Left ventricle myocardium inferior (tissue), 1 donor: Measurements from ENCODE around the gene PPARD. TPM values are rescaled to one million over a fixed set of nuclear protein-coding genes. Genes with fewer than 3 reads are reported as not detected.
"Not testable (repeated sequence)": the region's sequence is repeated elsewhere in the genome, so short reads cannot be mapped to it uniquely, and the experiment has no call there.

ENCODE experiments used
- DNase-seq: peaks from one replicate; pipeline ENCODE4 v3.0.0-alpha.2; 2020
- H3K27ac ChIP-seq: fragments of 200-600 bp; replicated peaks from 2 replicates; pipeline ENCODE4 v1.8.0; 2021
- H3K27me3 ChIP-seq: fragments of 200-600 bp; 2 replicates; pipeline ENCODE4 v1.8.0; 2021; ENCODE audit warnings: low read depth
- H3K36me3 ChIP-seq: fragments of 200-600 bp; 2 replicates; pipeline ENCODE4 v1.8.0; 2021
- H3K4me1 ChIP-seq: fragments of 200-600 bp; 2 replicates; pipeline ENCODE4 v1.8.0; 2021
- H3K4me3 ChIP-seq: fragments of 200-600 bp; 2 replicates; pipeline ENCODE4 v1.8.0; 2021; ENCODE audit warnings: mild to moderate bottlenecking, moderate library complexity
- H3K9me3 ChIP-seq: fragments of 200-600 bp; replicated peaks from 2 replicates; pipeline ENCODE4 v1.8.0; 2021
- CTCF ChIP-seq: fragments of 200-600 bp; IDR thresholded peaks from 2 replicates; pipeline ENCODE4 v1.8.0; 2021; ENCODE audit warnings: antibody characterized with exemption, mild to moderate bottlenecking, borderline replicate concordance
- intact Hi-C: fragments of 100-400 bp; cut with micrococcal nuclease; formaldehyde crosslinking; loops from one replicate; pipeline ENCODE4 v1.11.0; 2022
- total RNA-seq: library from RNA; stranded (reverse); fragmentation: NEBNext Ultra II Directional; extraction: Animal tissue kit (Norgen Biotek cat#: 25700); gene quantifications from one replicate; pipeline ENCODE4 v1.2.1, GENCODE V29; 2021
- donor health status: DM: no; HTN: yes; CAD: no; lungs with severe emphysema.

PPARD gene
- total RNA-seq, 1 donor from 2014 or later: 14.9 TPM

GRCh38 chr6:35436071-35436857, 93.9 kb downstream of the PPARD start:
- Histone ChIP-seq H3K9me3 (no peaks in the 10 kb centered on the region), H3K27ac (no peak overlapping the region), H3K27me3 (no peaks in the 10 kb centered on the region), H3K4me1 (peaks cover 13% of the 10 kb centered on the region), H3K4me3 (no peak overlapping the region), H3K36me3 (no peaks in the 10 kb centered on the region)
- intact Hi-C loops: no loop called here
- TF ChIP-seq CTCF: no peak
- no peak for DNase-seq

- DNase-seq, intact Hi-C loops, H3K9me3 ChIP-seq, H3K4me3 ChIP-seq, H3K27me3 ChIP-seq, H3K36me3 ChIP-seq, H3K27ac ChIP-seq: not testable (repeated sequence)
- peaks cover 13% of the 10 kb centered on the region for H3K4me1 ChIP-seq
These were observed 96.2 kb downstream of the PPARD start for GRCh38 chr6:35438378-35439065.

GRCh38 chr6:35439308-35439707, 97.0 kb downstream of the PPARD start:
- Histone ChIP-seq H3K27me3 (no peaks in the 10 kb centered on the region), H3K36me3 (no peaks in the 10 kb centered on the region), H3K27ac (no peak overlapping the region), H3K9me3 (no peaks in the 10 kb centered on the region), H3K4me3 (no peak overlapping the region), H3K4me1 (peaks cover 13% of the 10 kb centered on the region)
- no peak for DNase-seq
- no peak for TF ChIP-seq CTCF
- intact Hi-C loops: no loop called here

GRCh38 chr6:35441205-35441604, 98.8 kb downstream of the PPARD start:
- Histone ChIP-seq H3K27me3 (no peaks in the 10 kb centered on the region), H3K9me3 (no peaks in the 10 kb centered on the region), H3K4me1 (no peaks in the 10 kb centered on the region), H3K36me3 (no peaks in the 10 kb centered on the region), H3K27ac (no peak overlapping the region), H3K4me3 (no peak overlapping the region)
- intact Hi-C loops: no loop called here
- no peak for TF ChIP-seq CTCF
- no peak for DNase-seq

- Histone ChIP-seq H3K4me3 (no peak overlapping the region), H3K4me1 (no peaks in the 10 kb centered on the region), H3K27me3 (no peaks in the 10 kb centered on the region), H3K27ac (no peak overlapping the region), H3K36me3 (no peaks in the 10 kb centered on the region), H3K9me3 (no peaks in the 10 kb centered on the region)
- DNase-seq: no peak
- intact Hi-C loops: no loop called here
- no peak for TF ChIP-seq CTCF
These were observed 99.3 kb downstream of the PPARD start for GRCh38 chr6:35441642-35442041.

GRCh38 chr6:35442693-35443092, 100.3 kb downstream of the PPARD start:
- H3K4me3 ChIP-seq: no peak overlapping the region
- no peaks in the 10 kb centered on the region for H3K36me3 ChIP-seq
- no peaks in the 10 kb centered on the region for H3K4me1 ChIP-seq
- no peak for DNase-seq
- no peak for TF ChIP-seq CTCF
- H3K27me3 ChIP-seq: no peaks in the 10 kb centered on the region
- intact Hi-C loops: no loop called here
- H3K27ac ChIP-seq: no peak overlapping the region
- no peaks in the 10 kb centered on the region for H3K9me3 ChIP-seq
